HEK293T (cell line): ENCODE measurements around the gene ADK.

Source experiments
- FOXM1 ChIP-seq: fragments of 450-650 bp; IDR thresholded peaks from 2 replicates; pipeline ENCODE4 v1.6.1; 2017; ENCODE audit warnings: mild to moderate bottlenecking, borderline replicate concordance
- SP1 ChIP-seq: fragments of 450-650 bp; IDR thresholded peaks from 2 replicates; pipeline ENCODE4 v1.6.1; 2017

GRCh38 chr10:74137992-74138391 lies 13.0 kb upstream of the ADK start:
- no peak for TF ChIP-seq FOXM1
- no peak for TF ChIP-seq SP1
